PC-3 (cell line): Measurements from ENCODE around the gene CD3G. TPM values are rescaled to one million over a fixed set of nuclear protein-coding genes. Genes with fewer than 3 reads are reported as not detected.

Experiments
- ATAC-seq: fragments of 200-7000 bp; cut with Tn5 transposase; 2 replicates; pipeline ENCODE4 v1.9.1; 2020; ENCODE audit warnings: mild to moderate bottlenecking, moderate library complexity
- BruUV-seq: library from RNA; stranded (reverse); fragments of 400-500 nt; replicated peaks from 2 replicates; lab custom pipeline; 2021; lab: Mats Ljungman, UMichigan
- CTCF ChIA-PET: fragments of 300-600 bp; sonication (Branson Sonifier 250); formaldehyde crosslinking; loops from one replicate; lab custom pipeline; 2022; ENCODE audit warnings: antibody characterized with exemption; lab: Charles Lee
- POLR2A ChIA-PET: fragments of 300-600 bp; sonication (Branson Sonifier 250); formaldehyde crosslinking; loops from one replicate; lab custom pipeline; 2022; ENCODE audit warnings: antibody characterized with exemption; ENCODE audit not compliant: unreplicated experiment; lab: Charles Lee
- DNase-seq: peaks from one replicate; pipeline ENCODE4 v3.0.0-alpha.2; 2015
- H2AFZ ChIP-seq: fragments of 300-600 bp; sonication (generic); 2 replicates; pipeline ENCODE4 v1.6.0; 2016; ENCODE audit warnings: antibody characterized with exemption, low read length
- H3F3A ChIP-seq: fragments of 300-600 bp; sonication (generic); one replicate; pipeline ENCODE4 v1.6.0; 2017; ENCODE audit warnings: antibody characterized with exemption, low read length, control low read depth, mild to moderate bottlenecking; ENCODE audit not compliant: unreplicated experiment
- H3K27ac ChIP-seq: fragments of 300-600 bp; sonication (generic); 2 replicates; pipeline ENCODE4 v1.5.1; 2016; ENCODE audit warnings: mild to moderate bottlenecking, low read length
- H3K27me3 ChIP-seq: fragments of 300-600 bp; sonication (generic); 2 replicates; pipeline ENCODE4 v1.6.1; 2016; ENCODE audit warnings: low read length, mixed read lengths
- H3K36me3 ChIP-seq: fragments of 300-600 bp; sonication (generic); 2 replicates; pipeline ENCODE4 v1.6.1; 2016; ENCODE audit warnings: low read depth, mixed run types, low read length, mixed read lengths
- H3K4me1 ChIP-seq: fragments of 300-600 bp; sonication (generic); 2 replicates; pipeline ENCODE4 v1.5.1; 2016; ENCODE audit warnings: low read length; ENCODE audit not compliant: insufficient read depth
- H3K4me2 ChIP-seq: fragments of 300-600 bp; sonication (generic); 2 replicates; pipeline ENCODE4 v1.6.0; 2016; ENCODE audit warnings: low read length
- H3K4me3 ChIP-seq: fragments of 300-600 bp; sonication (generic); 2 replicates; pipeline ENCODE4 v1.5.1; 2016; ENCODE audit warnings: mild to moderate bottlenecking, low read length, mixed read lengths
- H3K79me2 ChIP-seq: fragments of 300-600 bp; sonication (generic); 2 replicates; pipeline ENCODE4 v1.6.1; 2017; ENCODE audit warnings: low read length, mixed read lengths
- H3K9ac ChIP-seq: fragments of 300-600 bp; sonication (generic); 2 replicates; pipeline ENCODE4 v1.6.0; 2016; ENCODE audit warnings: mild to moderate bottlenecking, low read length
- H3K9me2 ChIP-seq: fragments of 300-600 bp; sonication (generic); replicated peaks from 2 replicates; pipeline ENCODE4 v1.6.1; 2016; ENCODE audit warnings: mixed run types, low read length, mixed read lengths
- H3K9me3 ChIP-seq: fragments of 300-600 bp; sonication (generic); 2 replicates; pipeline ENCODE4 v1.6.1; 2016; ENCODE audit warnings: low read length, mixed read lengths
- H4K20me1 ChIP-seq: fragments of 300-600 bp; sonication (generic); 2 replicates; pipeline ENCODE4 v1.6.1; 2016; ENCODE audit warnings: low read length, mixed read lengths
- CTCF ChIP-seq: fragments of 300-600 bp; sonication (generic); conservative IDR thresholded peaks from 2 replicates; pipeline ENCODE4 v1.5.1; 2017; ENCODE audit warnings: antibody characterized with exemption, low read depth, mild to moderate bottlenecking, low read length
- EZH2 ChIP-seq: fragments of 300-600 bp; sonication (generic); IDR thresholded peaks from one replicate; pipeline ENCODE4 v1.6.1; 2017; ENCODE audit warnings: antibody characterized with exemption, mild to moderate bottlenecking, low read length; ENCODE audit not compliant: unreplicated experiment
- EZH2phosphoT487 ChIP-seq: fragments of 300-600 bp; sonication (generic); IDR thresholded peaks from 2 replicates; pipeline ENCODE4 v1.6.1; 2018; ENCODE audit warnings: mild to moderate bottlenecking, antibody characterized with exemption, low read length, borderline replicate concordance
- intact Hi-C: fragments of 100-400 bp; cut with micrococcal nuclease; formaldehyde crosslinking; loops from 2 replicates; pipeline ENCODE4 v1.9.0; 2023
- total RNA-seq: library from RNA; depleted of rRNA; stranded (reverse); fragments of >200 nt; gene quantifications from 2 replicates; pipeline ENCODE4 v1.2.3, GENCODE V29; 2014

Gene CD3G
- total RNA-seq, 1 experiment from 2014 or later: not detected

DNA sequence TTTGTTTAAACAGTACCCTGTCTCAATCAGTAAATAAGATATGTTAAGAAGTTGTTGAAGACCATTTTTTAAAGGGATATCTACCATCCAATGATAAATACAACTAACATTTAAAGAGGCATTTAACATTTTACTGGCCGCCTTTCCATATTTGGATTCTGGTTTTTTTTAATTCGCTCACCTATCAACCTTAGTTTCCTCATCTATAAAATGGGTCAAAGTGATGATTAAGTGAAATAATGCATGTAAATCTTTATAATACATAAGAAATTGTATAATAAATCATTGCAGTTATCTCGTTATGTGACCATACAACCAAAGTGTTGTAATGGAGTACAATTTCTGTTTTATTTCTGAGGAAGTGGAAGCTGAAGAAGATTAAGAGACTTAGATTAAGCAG, 39.5 kb downstream of the CD3G start:
- TF ChIP-seq CTCF (no peak), EZH2 (no peak), EZH2phosphoT487 (no peak)
- no peak overlapping the region for H2AFZ ChIP-seq
- CTCF ChIA-PET: no interaction called here

DNA sequence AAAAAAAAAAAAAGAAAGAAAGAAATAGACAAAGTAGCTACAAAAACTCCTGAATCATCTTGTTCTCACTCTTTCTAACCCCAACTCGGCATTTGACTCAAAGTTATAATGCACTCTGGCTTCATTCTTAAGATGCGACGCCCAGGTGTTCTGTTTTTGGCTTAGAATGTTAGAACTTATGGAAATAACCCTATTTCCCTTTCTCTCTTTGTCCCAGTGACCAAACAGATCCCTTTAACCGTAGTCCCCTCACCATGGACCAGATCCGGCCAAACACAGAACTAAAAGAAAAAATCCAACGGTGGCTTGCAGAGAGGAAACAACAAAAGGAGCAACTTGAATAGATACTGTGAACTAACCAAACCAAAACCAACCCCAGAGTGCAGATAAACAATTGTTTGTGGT, 52.0 kb downstream of the CD3G start:
- H3F3A ChIP-seq: peaks cover 3% of the 10 kb centered on the region
- no peak overlapping the region for H3K27ac ChIP-seq
- H3K4me1 ChIP-seq: 0 out of 2 replicates have a peak, but pooled peaks cover 6% of the 10 kb centered on the region
- no peaks in the 10 kb centered on the region for H4K20me1 ChIP-seq
- H3K79me2 ChIP-seq: 0 out of 2 replicates have a peak, but pooled peaks cover 4% of the 10 kb centered on the region
- peaks cover 36% of the 10 kb centered on the region for H3K36me3 ChIP-seq
- POLR2A ChIA-PET: no interaction called here
- H3K4me2 ChIP-seq: no peak overlapping the region
- ATAC-seq (no peak), DNase-seq (no peak)
- no peaks in the 10 kb centered on the region for H3K27me3 ChIP-seq
- H2AFZ ChIP-seq: no peak overlapping the region
- H3K9me3 ChIP-seq: no peaks in the 10 kb centered on the region
- H3K9ac ChIP-seq: no peak overlapping the region
- H3K9me2 ChIP-seq: no peaks in the 10 kb centered on the region
- TF ChIP-seq EZH2 (no peak), CTCF (no peak), EZH2phosphoT487 (no peak)
- H3K4me3 ChIP-seq: no peak overlapping the region
- intact Hi-C loops: no loop called here
- no TSS peak for BruUV-seq
- CTCF ChIA-PET: no interaction called here

More for the DNA sequence above, 39.5 kb downstream of the CD3G start:
- no peaks in the 10 kb centered on the region for H4K20me1 ChIP-seq
- H3K4me3 ChIP-seq: no peak overlapping the region
- no peaks in the 10 kb centered on the region for H3K27me3 ChIP-seq
- ATAC-seq: no peak
- no TSS peak for BruUV-seq
- no peak overlapping the region for H3K9ac ChIP-seq
- H3K36me3 ChIP-seq: peaks cover 78% of the 10 kb centered on the region
- DNase-seq: no peak
- no peak overlapping the region for H3K4me2 ChIP-seq
- no peak overlapping the region for H3K27ac ChIP-seq
- no peaks in the 10 kb centered on the region for H3K79me2 ChIP-seq
- H3F3A ChIP-seq: no peaks in the 10 kb centered on the region
- intact Hi-C loops: no loop called here
- H3K9me3 ChIP-seq: no peaks in the 10 kb centered on the region
- no peaks in the 10 kb centered on the region for H3K4me1 ChIP-seq
- POLR2A ChIA-PET: no interaction called here
- H3K9me2 ChIP-seq: no peaks in the 10 kb centered on the region

GRCh38 chr11:118397448-118397847, 53.3 kb downstream of the CD3G start:
- H3K27ac ChIP-seq: no peak overlapping the region
- no peak overlapping the region for H3K9ac ChIP-seq
- intact Hi-C loops: no loop called here
- no peaks in the 10 kb centered on the region for H3K27me3 ChIP-seq
- H3K4me3 ChIP-seq: no peak overlapping the region
- TF ChIP-seq EZH2 (no peak), EZH2phosphoT487 (no peak), CTCF (no peak)
- no peaks in the 10 kb centered on the region for H3K9me3 ChIP-seq
- H3K4me1 ChIP-seq: 0 out of 2 replicates have a peak, but pooled peaks cover 6% of the 10 kb centered on the region
- H3F3A ChIP-seq: peaks cover 3% of the 10 kb centered on the region
- H4K20me1 ChIP-seq: no peaks in the 10 kb centered on the region
- H3K9me2 ChIP-seq: no peaks in the 10 kb centered on the region
- peaks cover 31% of the 10 kb centered on the region for H3K36me3 ChIP-seq
- H3K4me2 ChIP-seq: no peak overlapping the region
- no TSS peak for BruUV-seq
- ChIA-PET CTCF (no interaction called here), POLR2A (no interaction called here)
- DNase-seq (no peak), ATAC-seq (no peak)
- peaks cover 16% of the 10 kb centered on the region for H3K79me2 ChIP-seq
- H2AFZ ChIP-seq: no peak overlapping the region
